Thyroid gland (tissue), 4 donors: Measurements from ENCODE around the gene UNG. TPM values are rescaled to one million over a fixed set of nuclear protein-coding genes. Genes with fewer than 3 reads are reported as not detected.

ENCODE experiments used
- DNase-seq, 2 donors: peaks; one replicate each; pipeline ENCODE4 v3.0.0-alpha.2; 2019
- H3K27ac ChIP-seq, 3 donors: fragments of 200-600 bp; sonication (generic); 1 replicate in 2 of 3; 2 replicates in 1 of 3; pipeline ENCODE4 v1.5.1; 2016 to 2019; ENCODE audit warnings: mild to moderate bottlenecking in 1 of 3, moderate library complexity in 1 of 3
- H3K27me3 ChIP-seq: fragments of 200-600 bp; sonication (generic); one replicate; pipeline ENCODE4 v1.5.1; 2019
- H3K36me3 ChIP-seq, 2 donors: fragments of 200-600 bp; sonication (generic); one replicate each; pipeline ENCODE4 v1.5.1; 2016 to 2019
- H3K4me1 ChIP-seq, 2 donors: fragments of 200-600 bp; sonication (generic); one replicate each; pipeline ENCODE4 v1.5.1; 2017 to 2019
- H3K4me3 ChIP-seq, 3 donors: fragments of 200-600 bp; sonication (generic); replicated peaks in 1 of 3; 1 replicate in 2 of 3; 2 replicates in 1 of 3; pipeline ENCODE4 v1.5.1; 2016; ENCODE audit warnings: mild to moderate bottlenecking in 1 of 3
- H3K9me3 ChIP-seq: fragments of 200-600 bp; sonication (generic); one replicate; pipeline ENCODE4 v1.5.1; 2017
- CTCF ChIP-seq, 6 experiments: fragments of 200-600 bp in 3 of 6; fragments of 450-650 bp in 3 of 6; sonication (generic) in 3 of 6; IDR thresholded peaks; one replicate each; pipeline ENCODE4 v1.5.1; 2016 to 2019; ENCODE audit warnings: antibody characterized with exemption in 6 of 6, mild to moderate bottlenecking in 2 of 6, inconsistent platforms in 1 of 6, moderate library complexity in 1 of 6
- POLR2A ChIP-seq, 2 donors: fragments of 450-650 bp; IDR thresholded peaks; one replicate each; pipeline ENCODE4 v1.6.1; 2017; ENCODE audit warnings: antibody characterized with exemption in 2 of 2, mild to moderate bottlenecking in 2 of 2, moderate library complexity in 1 of 2
- WGBS, 2 donors: methylation state at CpG; one replicate each; pipeline ENCODE4 v1.1.5; 2017; 5-methylcytosine and 5-hydroxymethylcytosine counted together
- intact Hi-C: fragments of 100-400 bp; cut with DNase I; formaldehyde crosslinking; loops from one replicate; pipeline ENCODE4 v1.15.1; 2023
- total RNA-seq, 4 donors: library from RNA; depleted of rRNA; stranded (reverse); fragments of >200 nt; gene quantifications; one replicate each; pipeline ENCODE4 v1.2.3, GENCODE V29; 2016

UNG gene
- total RNA-seq, 4 donors from 2014 or later, result 33.1 to 45.5 (median 37.5) TPM

- Histone ChIP-seq H3K27me3 (no peaks in the 10 kb centered on the region), H3K4me1 (peaks cover 14 to 24% of the 10 kb centered on the region in 2 donors), H3K27ac (peak overlapping the region; percentile 19 to 81 (median 73)), H3K9me3 (no peaks in the 10 kb centered on the region), H3K36me3 (peaks cover 6 to 12% of the 10 kb centered on the region in 2 donors), H3K4me3 (peak overlapping the region; percentile 36 to 65 (median 62))
- intact Hi-C loops, result no loop called here
- DNase-seq, result peak; percentile 83 to 86
- WGBS, 2 donors, result 0 to 1% methylated on average over 7 to 16 of the region's 32 CpGs
- peak; percentile 48 to 68 for TF ChIP-seq POLR2A (IDR thresholded peaks at IDR 0.05)
- TF ChIP-seq CTCF (IDR thresholded peaks at IDR 0.05), result no peak
Measured at GRCh38 chr12:109098183-109098604, 797 bp downstream of the UNG start.

- WGBS, 2 donors, result 5 to 8% methylated on average over 8 of the region's 8 CpGs
- intact Hi-C loops, result no loop called here
- H3K36me3 ChIP-seq, result peaks cover 8 to 17% of the 10 kb centered on the region in 2 donors
- H3K4me1 ChIP-seq, result peaks cover 14 to 21% of the 10 kb centered on the region in 2 donors
- no peak for TF ChIP-seq CTCF (IDR thresholded peaks at IDR 0.05)
- TF ChIP-seq POLR2A (IDR thresholded peaks at IDR 0.05), result no peak
- H3K9me3 ChIP-seq, result no peaks in the 10 kb centered on the region
- H3K27ac ChIP-seq, result peak overlapping the region; percentile 19 to 81 (median 73)
- H3K27me3 ChIP-seq, result no peaks in the 10 kb centered on the region
- DNase-seq, result no peak
- peak overlapping the region; percentile 36 to 65 (median 62) for H3K4me3 ChIP-seq
Measured at GRCh38 chr12:109098651-109099050, 1.3 kb downstream of the UNG start.

- H3K27ac ChIP-seq, result peak overlapping the region in 2 of 3 donors; percentile 73 to 81
- no peak for DNase-seq
- intact Hi-C loops, result loop anchor here (10.0 kb wide), 1 partner anchor 55 kb away; no protein-coding TSS in a partner anchor
- TF ChIP-seq CTCF (IDR thresholded peaks at IDR 0.05), result no peak
- TF ChIP-seq POLR2A (IDR thresholded peaks at IDR 0.05), result no peak
- peaks cover 14 to 18% of the 10 kb centered on the region in 2 donors for H3K4me1 ChIP-seq
- no peaks in the 10 kb centered on the region for H3K9me3 ChIP-seq
- WGBS, 2 donors, result 82 to 87% methylated on average over 12 of the region's 12 CpGs
- H3K4me3 ChIP-seq, result peak overlapping the region in 1 of 3 donors; percentile 62
- H3K27me3 ChIP-seq, result no peaks in the 10 kb centered on the region
- peaks cover 11 to 24% of the 10 kb centered on the region in 2 donors for H3K36me3 ChIP-seq
Measured at GRCh38 chr12:109099431-109100020, 2.1 kb downstream of the UNG start.

- WGBS, 2 donors, result 88 to 97% methylated on average over 4 of the region's 4 CpGs
- TF ChIP-seq CTCF (IDR thresholded peaks at IDR 0.05) (no peak), POLR2A (IDR thresholded peaks at IDR 0.05) (no peak)
- no peaks in the 10 kb centered on the region for H3K9me3 ChIP-seq
- peaks cover 19 to 35% of the 10 kb centered on the region in 2 donors for H3K36me3 ChIP-seq
- H3K27me3 ChIP-seq, result no peaks in the 10 kb centered on the region
- DNase-seq, result no peak
- H3K4me3 ChIP-seq, result no peak overlapping the region
- peaks cover 14 to 18% of the 10 kb centered on the region in 2 donors for H3K4me1 ChIP-seq
- intact Hi-C loops, result loop anchor here (10.0 kb wide), 1 partner anchor 54 kb away; no protein-coding TSS in a partner anchor
- no peak overlapping the region for H3K27ac ChIP-seq
Measured at GRCh38 chr12:109100741-109101140, 3.3 kb downstream of the UNG start.

GRCh38 chr12:109102491-109102890, 5.1 kb downstream of the UNG start:
- intact Hi-C loops, result loop anchor here (10.0 kb wide), 1 partner anchor 52 kb away; no protein-coding TSS in a partner anchor
- WGBS, 2 donors, result 95 to 96% methylated on average over 3 of the region's 3 CpGs

More at GRCh38 chr12:109102491-109102890, 5.1 kb downstream of the UNG start:
- no peak for DNase-seq
- Histone ChIP-seq H3K27ac (no peak overlapping the region), H3K27me3 (no peaks in the 10 kb centered on the region), H3K4me3 (no peak overlapping the region), H3K36me3 (peaks cover 25 to 50% of the 10 kb centered on the region in 2 donors), H3K4me1 (peaks cover 11 to 15% of the 10 kb centered on the region in 2 donors), H3K9me3 (no peaks in the 10 kb centered on the region)
- no peak for TF ChIP-seq CTCF (IDR thresholded peaks at IDR 0.05)
- no peak for TF ChIP-seq POLR2A (IDR thresholded peaks at IDR 0.05)
